Measurements from ENCODE around the gene SRBD1.

DNA sequence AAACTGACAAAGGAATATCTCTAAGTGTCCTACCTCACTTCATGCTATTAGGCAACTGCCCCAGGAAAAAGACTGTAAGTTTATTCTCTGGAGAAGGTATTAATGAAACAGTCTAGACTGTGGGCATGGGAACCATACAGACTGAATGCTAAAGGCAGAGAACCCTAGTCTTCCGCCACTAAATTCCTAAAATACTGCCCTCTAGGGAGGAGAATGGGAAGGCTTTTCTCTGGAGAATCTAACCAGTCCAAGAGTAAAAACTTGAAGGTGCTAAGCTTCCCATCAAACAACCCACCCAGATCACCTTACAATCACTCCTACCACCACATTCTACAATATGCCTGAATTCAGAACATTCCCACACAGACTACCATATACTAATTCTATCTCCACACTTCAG lies 3.4 kb downstream of the SRBD1 start:
- TF ChIP-seq CTCF (IDR thresholded peaks at IDR 0.05) (no peak), POLR2A (IDR thresholded peaks at IDR 0.05) (no peak)

All from lower leg skin (tissue), 3 donors.